Activated T-cell treated with anti-CD3 and anti-CD28 coated beads, Interleukin-2, amount 50 U/mL, for 1 hour (primary cell): Measurements from ENCODE around the gene CPSF3.
"Not testable (repeated sequence)": the region's sequence is repeated elsewhere in the genome, so short reads cannot be mapped to it uniquely, and the experiment has no call there.

Experiments
- DNase-seq: peaks from one replicate; pipeline ENCODE4 v3.0.0-alpha.2; 2020

Gene CPSF3

DNA sequence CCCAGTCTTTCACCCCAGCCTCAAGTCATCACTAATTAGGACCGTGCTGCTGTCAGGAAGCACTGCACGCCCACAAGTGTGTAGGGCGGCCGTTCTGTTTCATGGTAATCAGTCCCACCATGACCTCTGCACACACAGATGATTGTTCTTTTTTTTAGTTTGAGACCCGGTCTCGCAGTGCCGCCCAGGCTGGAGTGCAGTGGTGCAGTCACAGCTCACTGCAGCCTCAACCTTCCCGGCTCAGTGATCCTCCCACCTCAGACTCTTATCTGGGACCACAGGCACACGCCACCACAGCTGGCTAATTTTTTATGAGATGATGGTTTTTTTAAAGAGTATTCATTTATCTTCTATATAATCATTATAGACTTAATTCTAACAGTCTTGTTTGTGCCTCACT is 49.1 kb downstream of the CPSF3 start:
- DNase-seq, result no peak

- DNase-seq, result no peak
Measured at GRCh38 chr2:9473308-9473984, 50.0 kb downstream of the CPSF3 start.

DNA sequence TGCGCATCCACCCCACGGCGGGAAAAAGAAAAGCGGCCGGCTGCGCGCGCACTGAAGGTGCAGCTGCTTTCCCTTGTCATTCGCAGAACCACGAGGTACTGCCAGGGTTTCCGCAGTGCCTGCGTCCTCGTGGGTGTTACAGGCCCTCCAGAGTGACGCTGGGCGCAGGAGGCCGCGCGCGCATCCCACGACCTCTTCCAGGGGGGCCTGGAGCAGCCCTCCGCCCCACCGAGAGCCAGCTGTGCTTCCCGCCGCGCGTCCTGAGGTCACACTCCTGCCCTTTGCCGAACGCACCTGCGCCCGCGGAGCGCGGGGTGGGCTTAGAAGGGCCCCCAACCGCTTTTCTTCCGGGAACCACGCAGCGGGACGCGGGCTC is 50.5 kb downstream of the CPSF3 start:
- peak; percentile 73 for DNase-seq

GRCh38 chr2:9474361-9475057 is 51.1 kb downstream of the CPSF3 start, which contains the start of gene IAH1:
TSS of gene IAH1 (plus strand) at chr2:9474551. CDS start at chr2:9474567, 16 bp downstream.
- peak; percentile 83 for DNase-seq

DNA sequence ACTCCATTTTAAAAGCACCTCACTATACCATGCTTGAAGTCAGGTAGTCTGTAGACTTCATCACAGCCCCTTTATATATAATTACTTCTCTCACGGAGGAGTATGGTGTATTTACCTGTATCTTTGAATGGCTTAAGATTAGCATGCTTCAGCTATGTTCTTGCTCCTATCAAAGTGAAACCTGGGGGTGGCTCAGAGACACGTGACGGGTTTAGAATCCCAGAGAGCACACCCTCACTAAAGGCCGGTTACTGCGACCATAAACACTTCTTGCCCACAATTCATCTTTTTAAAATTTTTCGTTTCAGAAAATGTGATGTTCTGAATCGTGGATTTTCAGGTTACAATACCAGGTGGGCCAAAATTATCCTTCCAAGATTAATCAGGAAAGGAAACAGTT is 54.5 kb downstream of the CPSF3 start:
- DNase-seq, result no peak

GRCh38 chr2:9478526-9478925 is 55.1 kb downstream of the CPSF3 start:
- no peak for DNase-seq

- no peak for DNase-seq
Measured at GRCh38 chr2:9480157-9480556, 56.7 kb downstream of the CPSF3 start.

DNA sequence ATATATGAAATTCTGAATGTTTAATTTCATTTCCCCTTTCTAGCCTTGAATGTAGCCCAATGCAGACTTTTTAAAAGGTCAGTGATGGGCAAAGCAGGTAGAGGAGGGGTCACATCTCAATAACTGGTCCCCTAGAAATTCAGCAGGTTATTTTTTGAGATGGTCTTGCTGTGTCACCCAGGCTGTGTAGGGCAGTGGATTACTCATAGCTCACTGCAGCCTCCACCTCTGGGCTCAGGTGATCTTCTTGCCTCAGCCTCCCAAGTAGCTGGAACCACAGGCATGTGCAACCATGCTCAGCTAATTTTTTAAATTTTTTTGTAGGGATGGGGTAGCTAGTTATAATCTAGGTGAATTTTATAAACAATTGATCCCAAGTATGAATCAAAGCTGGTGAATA is 59.7 kb downstream of the CPSF3 start:
- no peak for DNase-seq

GRCh38 chr2:9484533-9484932 is 61.1 kb downstream of the CPSF3 start:
- no peak for DNase-seq

GRCh38 chr2:9488583-9489547 is 65.4 kb downstream of the CPSF3 start:
- no peak for DNase-seq

DNA sequence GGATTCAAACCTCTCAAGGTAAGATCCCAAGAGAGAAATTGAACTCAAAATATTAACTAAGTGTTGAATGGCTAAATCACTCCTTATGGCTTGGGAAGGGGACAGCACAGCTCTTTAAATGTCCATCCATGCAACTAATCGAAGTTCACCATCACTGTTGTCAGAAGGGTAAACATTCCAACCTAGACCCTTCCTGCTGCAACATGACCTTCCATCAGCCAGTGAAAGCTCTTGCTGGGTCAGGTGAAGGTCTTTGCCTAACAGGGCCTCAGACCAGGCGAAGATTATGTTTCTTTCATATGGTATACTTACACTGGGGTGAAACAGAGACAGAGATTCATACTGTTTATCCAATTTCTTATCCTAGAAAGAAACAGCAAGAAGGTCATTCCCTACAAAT is 67.3 kb downstream of the CPSF3 start:
- no peak for DNase-seq

DNA sequence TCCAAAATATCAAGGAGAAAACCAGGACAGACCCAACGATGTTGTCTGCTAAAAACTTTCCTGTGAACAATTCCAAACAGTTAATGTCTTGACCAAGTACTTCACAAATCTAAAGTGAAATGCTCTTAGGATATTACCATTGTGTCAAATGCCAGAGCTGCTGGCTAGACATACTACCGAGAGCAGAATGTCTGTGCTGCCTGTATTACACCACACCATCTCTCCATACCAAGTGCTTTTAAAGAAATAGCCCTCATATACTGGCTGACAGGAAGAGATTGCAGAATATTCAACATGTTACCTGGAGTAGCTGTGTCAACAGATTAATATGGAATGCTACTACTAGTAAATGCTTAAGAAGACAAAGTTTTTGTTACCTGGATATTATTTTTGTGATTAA is 69.5 kb downstream of the CPSF3 start:
- no peak for DNase-seq

- DNase-seq, result no peak
Measured at GRCh38 chr2:9493478-9493877, 70.0 kb downstream of the CPSF3 start.

- no peak for DNase-seq
Measured at GRCh38 chr2:9494081-9494480, 70.6 kb downstream of the CPSF3 start.

GRCh38 chr2:9497017-9497416 is 73.6 kb downstream of the CPSF3 start:
- DNase-seq, result no peak

DNA sequence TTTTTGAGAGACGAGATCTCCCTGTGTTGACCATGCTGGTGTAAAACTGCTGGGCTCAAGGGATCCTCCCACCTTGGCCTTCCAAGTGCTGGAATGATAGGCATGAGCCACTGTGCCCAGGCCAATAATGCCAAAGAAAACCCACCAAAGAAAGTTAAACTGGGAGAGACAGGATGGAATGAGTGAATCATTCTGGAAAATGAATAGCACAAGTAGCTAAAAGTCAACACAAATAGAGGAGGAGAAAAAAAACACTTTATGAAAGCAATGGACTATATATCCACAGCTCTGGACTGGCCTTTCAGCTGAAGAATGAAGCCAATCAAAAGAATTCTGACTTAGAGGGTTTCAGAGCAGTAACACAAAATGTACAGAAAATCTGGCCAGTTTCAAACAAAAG is 74.8 kb downstream of the CPSF3 start:
- no peak for DNase-seq

DNA sequence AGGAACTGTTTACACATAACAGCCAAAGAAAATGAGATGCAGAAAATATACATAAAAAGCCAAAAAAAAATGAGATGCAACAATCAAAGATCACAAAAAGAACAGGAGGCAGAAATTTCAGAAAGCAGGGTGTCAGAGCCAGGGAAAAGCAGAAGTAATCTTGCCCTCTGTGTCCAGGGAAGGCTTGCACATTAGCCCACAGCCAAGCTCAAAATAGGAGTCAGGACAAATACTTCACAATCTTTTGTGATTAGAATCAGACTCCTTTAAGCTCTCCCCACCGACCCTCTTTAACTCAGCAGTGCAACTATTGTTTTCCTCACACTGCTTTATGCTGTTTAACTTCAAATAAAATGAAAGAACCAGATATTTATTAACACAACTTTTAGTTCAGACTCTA is 85.5 kb downstream of the CPSF3 start:
- no peak for DNase-seq

DNA sequence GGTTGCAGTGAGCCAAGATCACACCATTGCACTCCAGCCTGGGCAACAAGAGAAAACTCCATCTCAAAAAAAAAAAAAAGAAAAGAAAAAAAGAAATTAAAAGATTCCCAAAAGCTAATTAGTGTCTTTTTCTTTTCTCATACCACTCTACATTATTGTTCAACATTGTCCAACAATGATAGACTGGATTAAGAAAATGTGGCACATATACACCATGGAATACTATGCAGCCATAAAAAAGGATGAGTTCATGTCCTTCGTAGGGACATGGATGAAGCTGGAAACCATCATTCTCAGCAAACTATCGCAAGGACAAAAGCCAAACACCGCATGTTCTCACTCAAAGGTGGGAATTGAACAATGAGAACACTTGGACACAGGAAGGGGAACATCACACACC is 90.5 kb downstream of the CPSF3 start:
- DNase-seq, result not testable (repeated sequence)

- DNase-seq, result no peak
Measured at GRCh38 chr2:9517118-9517782, 93.8 kb downstream of the CPSF3 start.

- DNase-seq, result no peak
Measured at GRCh38 chr2:9518163-9518562, 94.7 kb downstream of the CPSF3 start.

GRCh38 chr2:9518780-9519179 is 95.3 kb downstream of the CPSF3 start:
- no peak for DNase-seq

GRCh38 chr2:9519250-9519649 is 95.8 kb downstream of the CPSF3 start:
- DNase-seq, result no peak
